Stimulated activated CD8-positive, alpha-beta memory T cell treated with anti-CD3 and anti-CD28 coated beads, Interleukin-12 subunit alpha, Interleukin-12 subunit beta, amount 100 ng/mL, for 4 hours (primary cell): ENCODE results near the gene PHGDH.
"Not testable (repeated sequence)": the region's sequence is repeated elsewhere in the genome, so short reads cannot be mapped to it uniquely, and the experiment has no call there.

Source experiments
- DNase-seq: peaks from one replicate; pipeline ENCODE4 v3.0.0-alpha.2; 2020; ENCODE audit warnings: low read depth

Gene PHGDH

DNA sequence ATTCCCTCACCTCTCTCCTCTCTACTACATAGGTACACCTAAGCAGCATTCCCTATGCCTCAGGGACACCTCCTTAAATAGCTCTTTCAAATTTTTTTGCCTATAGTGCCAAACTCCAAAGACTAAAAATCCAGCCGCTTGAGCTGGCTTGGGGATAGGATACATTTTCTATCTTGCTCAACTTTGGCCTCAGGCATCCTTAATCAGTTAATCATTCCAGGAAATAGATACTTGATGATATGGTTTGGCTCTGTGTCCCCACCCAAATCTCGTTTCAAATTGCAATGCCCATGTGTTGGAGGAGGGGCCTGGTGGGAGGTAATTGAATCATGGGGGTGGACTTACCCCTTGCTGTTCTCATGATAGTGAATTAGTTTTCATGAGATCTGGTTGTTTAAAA is 11.4 kb upstream of the PHGDH start:
- DNase-seq = no peak

DNA sequence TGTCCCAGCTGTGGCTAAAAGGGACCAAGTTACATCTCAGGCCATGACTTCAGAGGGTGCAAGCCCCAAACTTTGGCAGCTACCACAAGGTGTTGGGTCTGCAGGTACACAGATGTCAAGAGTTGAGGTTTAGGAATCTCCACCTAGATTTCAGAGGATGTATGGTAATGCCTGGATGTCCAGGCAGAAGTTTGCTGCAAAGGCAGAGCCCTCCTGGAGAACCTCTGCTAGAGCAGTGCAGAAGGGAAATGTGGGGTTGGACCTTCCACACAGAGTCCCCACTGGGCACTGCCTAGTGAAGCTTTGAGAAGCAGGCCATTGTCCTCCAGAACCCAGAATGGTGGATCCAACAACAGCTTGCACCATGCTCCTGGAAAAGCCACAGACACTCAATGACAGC is 10.1 kb upstream of the PHGDH start:
- no peak for DNase-seq

DNA sequence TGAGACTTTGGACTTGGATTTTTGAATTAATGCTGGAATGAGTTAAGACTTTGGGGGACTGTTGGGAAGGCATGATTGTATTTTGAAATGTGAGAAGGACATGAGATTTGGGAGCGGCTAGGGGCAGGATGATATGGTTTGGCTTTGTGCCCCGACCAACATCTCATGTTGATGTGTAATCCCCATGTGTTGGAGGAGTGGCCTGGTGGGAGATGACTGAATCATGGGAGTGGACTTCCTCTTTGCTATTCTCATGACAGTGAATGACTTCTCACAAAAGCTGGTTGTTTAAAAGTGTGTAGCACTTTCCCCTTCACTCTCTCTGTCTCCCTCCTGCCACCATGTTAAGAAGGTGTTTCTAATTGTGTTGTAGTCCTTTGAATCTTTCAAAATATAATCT is 9.3 kb upstream of the PHGDH start:
- no peak for DNase-seq

DNA sequence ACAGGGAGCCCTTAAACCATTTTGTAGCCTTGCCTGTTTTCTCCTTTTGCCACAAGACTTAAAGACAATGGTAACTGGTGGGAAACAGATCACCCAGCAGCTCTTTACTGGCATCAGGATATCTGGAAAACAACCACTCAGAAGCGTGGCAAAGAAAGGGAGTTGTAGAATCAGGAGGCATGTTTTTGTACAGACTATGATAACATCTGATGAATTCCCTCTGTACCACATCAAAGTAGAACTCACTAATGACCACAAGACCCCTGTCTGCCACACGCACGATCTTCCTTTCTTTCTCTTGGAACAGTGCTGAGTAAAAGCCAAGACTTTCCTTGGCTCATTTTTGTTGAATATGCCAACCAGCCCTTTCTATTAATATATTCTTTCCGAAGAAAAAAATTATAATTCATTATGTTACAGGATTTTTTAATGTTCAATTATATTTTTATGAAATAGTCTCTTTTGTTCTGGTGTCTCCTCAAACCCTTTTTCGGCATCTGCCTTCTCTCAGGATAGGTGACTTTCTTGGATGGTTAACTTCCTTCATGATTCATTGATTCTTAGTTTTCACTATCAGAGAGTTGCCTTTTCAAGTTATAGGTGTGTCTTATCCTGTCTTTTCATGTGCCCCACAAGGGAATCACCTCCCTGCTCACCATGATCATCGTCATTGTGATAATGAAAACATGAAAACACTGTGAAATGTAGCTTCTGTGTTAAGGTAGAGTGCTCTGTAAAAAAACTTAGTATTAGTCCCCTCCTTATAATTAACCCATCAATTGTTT is 7.9 kb upstream of the PHGDH start:
- no peak for DNase-seq

DNA sequence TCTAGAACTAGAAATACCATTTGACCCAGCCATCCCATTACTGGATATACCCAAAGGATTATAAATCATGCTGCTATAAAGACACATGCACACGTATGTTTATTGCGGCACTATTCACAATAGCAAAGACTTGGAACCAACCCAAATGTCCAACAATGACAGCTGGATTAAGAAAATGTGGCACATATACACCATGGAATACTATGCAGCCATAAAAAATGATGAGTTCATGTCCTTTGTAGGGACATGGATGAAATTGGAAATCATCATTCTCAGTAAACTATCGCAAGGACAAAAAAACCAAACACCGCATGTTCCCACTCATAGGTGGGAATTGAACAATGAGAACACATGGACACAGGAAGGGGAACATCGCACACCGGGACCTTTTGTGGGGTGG is 5.1 kb upstream of the PHGDH start:
- not testable (repeated sequence) for DNase-seq

DNA sequence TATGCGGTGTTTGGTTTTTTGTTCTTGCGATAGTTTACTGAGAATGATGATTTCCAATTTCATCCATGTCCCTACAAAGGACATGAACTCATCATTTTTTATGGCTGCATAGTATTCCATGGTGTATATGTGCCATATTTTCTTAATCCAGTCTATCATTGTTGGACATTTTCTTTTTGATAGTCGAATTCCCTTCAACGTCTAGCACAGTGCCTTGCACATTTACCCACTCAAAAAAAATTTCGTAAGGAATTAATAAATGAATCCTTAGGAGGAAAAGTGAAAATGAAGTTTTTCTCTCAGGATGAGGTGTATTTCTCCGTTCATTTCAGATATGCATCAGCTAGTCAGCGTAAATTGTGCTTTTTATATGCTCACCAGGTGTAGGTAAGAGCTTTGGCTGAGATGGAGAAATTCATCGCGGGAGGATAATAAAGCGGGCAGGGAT is 354 bp upstream of the PHGDH start:
- DNase-seq = not testable (repeated sequence)

DNA sequence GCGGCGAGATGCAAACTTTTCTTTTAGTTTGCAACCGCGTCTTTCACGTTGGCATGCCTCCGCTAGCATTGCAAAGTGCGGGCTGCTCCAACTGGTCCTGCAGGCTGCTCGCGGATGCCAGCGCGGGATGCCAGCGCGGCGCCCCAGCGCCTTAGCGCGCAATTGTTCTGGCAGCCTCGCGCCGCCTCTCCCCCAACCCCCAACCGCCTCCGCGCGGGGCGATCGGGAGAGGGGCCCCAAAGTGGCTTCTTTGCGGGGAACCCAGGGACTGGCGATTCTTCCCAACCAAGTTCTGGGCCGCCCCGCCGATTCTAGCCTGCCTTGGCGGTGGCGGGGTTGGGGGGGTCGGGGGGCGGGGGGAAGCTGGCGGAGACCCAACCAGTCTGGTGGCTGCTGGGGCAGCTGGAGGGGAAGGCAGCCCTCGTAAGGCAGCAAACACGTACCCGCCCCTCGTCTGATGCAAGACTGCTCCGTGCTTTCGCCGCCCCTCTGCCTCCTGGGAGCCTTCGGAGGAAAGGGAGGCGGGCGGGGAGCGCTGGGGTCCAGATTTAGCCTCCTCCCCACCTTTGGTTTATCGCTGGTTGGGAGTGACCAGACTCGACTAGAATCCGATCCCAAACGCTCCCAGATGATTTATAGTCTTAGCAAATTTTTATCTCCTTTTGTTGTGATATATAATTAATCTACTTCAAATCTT is 756 bp downstream of the PHGDH start:
- peak; percentile 20 for DNase-seq

DNA sequence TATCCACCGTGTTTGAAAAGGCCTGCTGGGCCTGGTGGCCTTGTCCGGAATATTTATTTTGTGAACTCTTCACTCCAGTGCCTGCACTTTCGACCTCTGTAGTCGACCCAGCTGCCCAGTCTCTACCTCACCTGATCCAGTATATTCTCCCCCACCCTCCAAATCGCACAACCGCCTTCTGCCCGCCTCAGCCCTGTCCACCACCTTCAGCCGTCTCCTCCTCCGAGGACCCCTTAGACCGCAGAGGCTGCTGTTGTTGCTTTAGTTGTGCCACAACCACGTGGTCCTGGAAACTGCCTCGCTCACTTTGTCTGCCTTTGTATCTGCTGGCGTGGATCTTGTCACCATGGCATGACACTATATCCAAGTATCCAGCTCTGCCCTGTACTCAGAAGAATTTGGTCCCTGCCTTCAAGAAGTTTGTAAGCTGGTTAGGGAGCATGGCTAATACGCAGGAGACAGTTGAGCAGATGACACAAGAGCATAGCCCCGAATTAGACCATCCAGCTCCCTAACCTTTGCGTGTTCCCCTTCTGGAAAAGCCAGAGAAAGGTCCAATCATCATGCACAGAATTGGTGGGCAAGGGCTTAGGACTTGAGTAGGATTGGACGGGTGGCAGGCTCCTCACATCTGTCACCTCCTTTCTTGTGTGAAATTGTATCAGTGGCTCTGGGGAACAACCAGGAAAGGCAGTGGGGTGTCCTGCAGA is 1.5 kb downstream of the PHGDH start:
- DNase-seq = no peak

DNA sequence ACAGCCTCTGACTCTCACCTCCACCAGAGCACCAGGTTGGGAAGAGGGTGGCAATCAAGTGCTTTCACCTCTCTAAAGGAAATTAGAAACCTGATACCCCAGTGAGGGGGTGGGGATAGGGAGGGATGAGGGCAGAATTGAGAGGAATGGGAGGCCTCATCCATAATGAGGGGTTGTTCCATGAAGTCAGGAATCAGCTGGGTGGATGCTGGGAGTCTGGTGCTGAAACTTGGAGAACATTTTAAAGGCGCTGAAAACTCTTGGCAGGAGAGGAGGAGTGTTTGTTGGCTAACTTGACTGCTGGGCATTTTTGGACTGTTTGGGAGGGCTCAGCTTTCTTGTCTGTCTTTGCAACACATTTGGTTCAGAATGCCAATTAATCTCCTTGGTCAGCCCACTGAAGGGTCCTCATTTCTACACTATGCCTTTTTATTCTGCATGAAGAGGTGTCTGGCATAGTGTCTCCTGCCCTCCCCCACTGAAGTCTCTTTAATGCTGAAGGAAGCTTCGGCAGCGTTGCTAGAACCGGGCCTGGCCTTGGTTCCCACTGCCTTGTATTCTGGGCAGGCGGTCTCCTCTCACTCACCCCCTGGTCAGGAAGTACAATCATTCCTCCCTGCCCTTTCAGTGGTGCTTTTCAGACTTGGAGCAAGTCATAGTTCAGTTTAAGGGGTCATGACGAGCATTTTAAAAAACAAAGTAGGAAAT is 2.2 kb downstream of the PHGDH start:
- DNase-seq = no peak

DNA sequence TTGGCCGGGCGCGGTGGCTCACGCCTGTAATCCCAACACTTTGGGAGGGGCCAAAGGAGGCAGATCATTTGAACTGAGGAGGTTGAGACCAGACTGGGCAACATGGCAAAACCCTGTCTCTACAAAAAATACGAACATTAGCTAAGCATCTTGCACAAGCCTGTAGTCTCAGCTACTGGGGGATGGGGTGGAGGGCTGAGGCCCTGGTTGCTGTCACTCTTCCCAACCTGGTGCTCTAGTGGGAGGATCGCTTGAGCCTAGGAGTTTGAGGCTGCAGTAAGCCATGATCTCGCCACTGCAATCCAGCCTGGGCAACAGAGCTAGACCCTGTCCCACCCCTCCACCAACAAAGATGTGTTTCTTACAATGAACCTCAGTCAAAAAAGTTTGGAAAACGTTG is 2.8 kb downstream of the PHGDH start:
- DNase-seq = no peak

DNA sequence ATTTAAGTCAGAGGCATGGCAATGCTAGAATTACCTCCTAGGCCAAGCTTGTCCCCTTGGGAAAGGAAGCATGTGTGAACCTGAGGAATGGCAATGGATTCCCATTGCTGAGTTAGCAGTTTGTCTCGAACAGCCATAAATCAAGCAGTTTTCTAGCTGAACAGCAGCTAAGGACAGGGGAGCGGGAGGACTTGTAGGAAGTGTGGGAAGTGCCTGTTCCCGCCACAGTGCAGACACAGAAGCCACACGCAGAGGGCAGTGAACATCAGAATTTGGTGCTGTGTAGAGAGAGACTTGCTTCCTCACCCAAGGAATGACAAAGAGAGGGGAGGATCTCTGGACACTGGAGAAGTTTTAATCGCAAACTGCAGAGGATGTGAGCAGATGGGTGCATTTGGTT is 3.8 kb downstream of the PHGDH start:
- no peak for DNase-seq

DNA sequence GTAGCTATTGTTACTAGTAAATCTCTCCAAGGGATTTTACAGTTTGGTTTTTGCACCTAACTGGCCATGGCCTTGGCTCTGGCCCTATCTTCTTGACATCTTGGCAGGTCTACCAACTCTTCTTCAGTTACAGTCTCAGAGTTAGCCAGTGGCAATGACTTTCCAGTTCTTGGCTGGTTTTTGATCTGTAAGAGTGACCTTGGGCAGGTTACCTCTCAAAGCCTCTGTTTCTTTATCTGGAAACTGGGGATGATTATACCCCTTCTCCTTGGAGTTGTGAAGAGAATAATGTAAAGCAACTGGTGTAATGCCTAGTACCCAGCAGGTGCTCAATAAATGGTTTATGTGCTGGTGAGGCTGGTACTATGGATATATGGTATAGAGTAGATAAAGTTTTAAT is 6.7 kb downstream of the PHGDH start:
- no peak for DNase-seq

DNA sequence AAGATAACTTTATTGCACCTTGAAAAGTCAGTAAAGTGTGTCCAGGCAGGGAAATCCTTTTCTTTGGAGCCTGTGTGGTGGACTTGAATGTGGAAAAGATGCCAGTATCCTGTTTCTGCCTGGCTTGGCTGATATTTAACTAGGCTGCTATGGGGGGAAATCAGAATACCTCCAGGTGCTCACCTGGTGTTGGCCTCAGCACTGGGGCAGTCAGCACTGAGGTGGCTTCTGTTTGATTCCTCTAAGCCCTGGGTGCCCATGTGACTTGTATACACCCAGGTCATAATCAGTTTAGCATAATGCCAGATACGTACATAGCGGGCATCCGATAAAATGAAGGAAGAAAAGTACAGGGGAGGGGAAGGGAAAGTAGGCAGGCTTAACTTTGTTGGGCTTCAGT is 7.2 kb downstream of the PHGDH start:
- no peak for DNase-seq

DNA sequence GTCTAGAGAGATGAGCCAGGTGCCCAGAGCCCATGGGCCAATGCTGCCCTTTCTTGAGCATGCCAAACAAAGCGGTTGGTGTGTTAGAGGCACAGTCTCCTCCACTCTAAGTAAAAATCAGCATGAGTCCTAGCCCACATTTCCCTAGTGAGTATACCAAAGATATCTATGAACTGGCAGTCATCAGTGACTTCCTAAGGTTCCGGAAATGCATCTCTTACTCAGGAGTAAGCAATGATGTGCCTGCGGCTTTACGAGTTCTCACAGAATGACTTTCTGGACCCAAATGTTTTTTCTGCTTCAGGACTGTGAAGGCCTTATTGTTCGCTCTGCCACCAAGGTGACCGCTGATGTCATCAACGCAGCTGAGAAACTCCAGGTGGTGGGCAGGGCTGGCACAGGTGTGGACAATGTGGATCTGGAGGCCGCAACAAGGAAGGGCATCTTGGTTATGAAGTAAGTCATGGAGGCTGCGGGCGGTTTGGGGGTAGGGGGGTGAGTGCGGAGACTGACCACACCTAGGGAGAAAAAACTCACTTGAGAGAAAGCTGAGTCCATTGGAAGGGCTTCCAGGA is 9.2 kb downstream of the PHGDH start:
- DNase-seq = no peak

DNA sequence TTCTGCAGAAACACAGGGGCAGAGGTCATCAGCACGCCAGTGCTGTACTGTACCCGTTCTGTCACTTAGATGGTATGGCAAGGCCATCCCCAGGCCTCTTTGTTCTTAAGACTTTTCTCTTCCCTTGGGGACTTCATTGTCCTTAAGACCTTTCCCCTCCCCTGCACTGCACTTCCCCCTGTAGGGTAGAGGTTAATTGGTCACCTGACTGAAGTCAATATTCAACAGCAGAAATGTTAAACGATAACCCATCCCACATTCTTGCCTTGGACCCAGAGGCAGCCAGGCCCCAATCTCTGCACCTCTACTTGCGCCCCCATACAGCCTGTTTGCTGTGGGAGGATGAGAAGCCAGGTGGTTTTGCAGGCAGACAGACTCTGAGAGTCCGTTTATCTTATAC is 10.2 kb downstream of the PHGDH start:
- no peak for DNase-seq

DNA sequence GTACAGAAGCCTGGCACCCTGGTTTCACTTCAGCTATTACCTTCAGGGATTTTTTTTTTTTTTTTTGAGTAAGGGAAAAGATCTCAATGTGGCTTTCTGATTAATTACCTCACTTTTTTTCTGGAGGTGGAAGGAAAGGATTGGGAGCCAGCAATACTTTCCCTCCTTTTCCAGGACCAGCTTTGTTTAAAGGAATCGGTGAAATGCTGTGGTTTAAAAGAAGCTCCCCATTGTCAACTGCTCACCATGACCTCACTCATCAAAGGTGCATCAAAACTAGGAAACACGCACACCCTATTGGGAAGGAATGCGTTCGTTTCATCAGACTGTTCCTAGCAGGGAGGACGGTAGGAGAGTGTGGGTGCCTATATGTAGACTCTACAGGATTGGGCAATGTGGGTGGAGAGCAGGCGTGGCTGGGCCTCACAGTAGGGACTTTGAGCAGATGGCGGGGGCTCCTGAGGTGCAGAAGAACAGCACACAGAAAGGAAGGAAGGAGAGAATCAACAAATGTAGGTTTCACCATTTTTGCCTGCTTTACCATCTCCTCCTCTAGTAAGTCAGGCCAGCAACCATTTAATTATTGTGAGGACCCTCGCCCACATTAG is 13.0 kb downstream of the PHGDH start:
- no peak for DNase-seq

DNA sequence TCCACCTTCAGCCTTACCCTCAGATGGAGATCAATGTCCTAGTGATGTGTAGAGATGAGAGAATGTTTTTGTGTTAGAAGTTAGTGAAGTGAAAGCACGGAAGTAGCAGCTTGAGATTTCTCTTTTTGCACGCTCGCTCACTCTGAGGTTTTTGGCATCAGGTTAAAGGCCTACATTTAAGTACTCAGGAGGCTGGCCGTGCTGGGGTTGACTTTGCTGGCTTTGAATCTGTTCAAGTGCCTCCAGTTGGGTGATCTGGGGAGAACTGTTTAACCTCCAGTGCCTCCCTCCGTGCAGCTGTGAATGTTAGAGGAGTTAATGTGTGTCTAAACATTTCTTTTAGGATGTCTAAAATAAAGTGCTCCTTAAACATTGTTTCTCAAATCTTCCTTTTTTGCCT is 13.9 kb downstream of the PHGDH start:
- no peak for DNase-seq

DNA sequence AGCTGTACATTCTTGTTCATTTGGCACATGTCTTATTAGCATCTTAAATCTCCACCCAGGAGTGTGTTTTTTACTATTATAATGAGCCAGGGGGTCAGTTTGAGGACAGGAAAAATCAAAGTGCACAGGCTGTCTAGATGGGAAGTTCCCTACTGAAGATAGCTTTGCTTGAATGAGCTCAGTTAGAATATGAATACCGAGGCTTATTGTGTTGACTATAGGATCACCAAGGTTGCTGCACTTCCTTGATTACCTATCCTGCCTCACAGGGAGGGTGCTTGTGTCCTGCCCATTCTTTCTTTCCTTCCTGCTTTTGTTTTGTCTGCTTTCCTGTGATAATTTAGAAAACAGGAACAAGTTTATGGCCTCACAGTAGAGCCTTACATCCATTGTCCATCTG is 16.3 kb downstream of the PHGDH start:
- DNase-seq = no peak

DNA sequence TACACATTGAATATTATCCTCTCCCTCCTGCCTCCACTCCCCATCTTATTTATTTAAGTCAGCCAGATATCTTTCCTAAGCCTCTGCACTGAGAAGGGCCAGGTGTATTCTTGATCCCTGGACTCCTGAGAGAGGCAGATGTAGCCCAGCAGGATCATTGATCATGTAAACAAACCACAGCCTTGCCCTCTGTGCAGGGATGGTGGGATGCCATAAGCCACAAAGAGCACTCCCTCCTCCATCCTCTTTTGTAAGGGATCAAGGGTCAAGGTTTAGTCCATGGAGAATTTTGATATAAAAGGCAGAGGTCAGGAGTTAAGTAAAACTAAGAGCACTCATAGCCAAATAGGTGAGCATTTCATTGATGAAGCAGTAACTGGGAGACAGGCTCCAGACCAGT is 17.3 kb downstream of the PHGDH start:
- no peak for DNase-seq

DNA sequence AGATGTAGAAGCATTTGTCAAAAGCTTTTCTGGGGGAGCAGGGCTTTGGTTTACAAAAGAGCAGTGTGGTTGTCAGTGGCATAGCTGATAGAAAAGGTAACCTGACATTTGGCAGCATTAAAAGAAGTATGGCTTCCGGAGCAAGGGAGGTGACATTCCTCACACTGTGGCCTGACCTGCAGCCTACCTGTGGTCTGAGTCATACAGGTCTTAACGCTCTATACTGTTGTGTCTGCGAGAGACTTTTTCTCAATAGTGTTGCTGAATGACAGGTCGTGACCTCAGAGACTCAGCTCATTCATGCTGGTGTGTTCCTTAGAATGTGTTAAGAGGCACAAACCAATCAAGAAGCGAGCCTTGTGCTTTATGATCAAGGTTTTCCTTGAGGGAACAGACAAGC is 19.3 kb downstream of the PHGDH start:
- DNase-seq = no peak

DNA sequence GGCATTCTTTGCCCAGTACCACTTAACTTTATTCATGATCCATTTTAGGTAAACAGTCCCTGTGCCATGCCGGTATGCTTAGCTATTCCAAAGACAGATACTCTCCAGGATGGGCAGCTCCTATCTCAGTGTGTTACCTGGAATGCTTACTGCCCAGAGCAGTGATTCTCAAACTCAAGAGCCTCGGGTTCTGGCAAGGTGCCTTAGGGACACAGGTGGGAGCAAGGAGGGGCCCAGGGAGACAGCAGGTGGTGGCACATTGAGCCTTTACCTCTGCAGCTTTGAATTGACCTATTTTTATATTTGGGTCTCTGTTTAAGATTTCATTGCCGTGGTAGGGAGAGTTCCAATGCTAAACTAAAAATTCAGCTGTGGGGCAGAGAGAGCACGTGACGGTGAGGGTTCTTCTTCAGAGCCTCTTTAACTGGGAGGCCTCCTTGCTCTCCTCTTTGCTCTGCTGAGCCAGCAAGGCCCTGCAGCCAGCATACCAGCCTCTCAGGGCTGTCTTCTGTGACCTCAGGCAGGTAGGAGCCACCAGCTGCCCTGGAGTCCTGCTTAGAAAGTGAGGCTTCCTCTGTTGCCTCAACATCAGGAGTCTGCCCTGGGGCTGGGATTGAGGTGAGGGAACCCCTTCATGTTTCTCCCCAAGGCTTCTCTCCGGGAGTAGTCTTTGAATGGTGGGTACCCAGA is 20.2 kb downstream of the PHGDH start:
- no peak for DNase-seq
